Endothelial cell of umbilical vein (primary cell): ENCODE data around the gene NLGN1. TPM values are rescaled to one million over a fixed set of nuclear protein-coding genes. Genes with fewer than 3 reads are reported as not detected.

Source experiments
- BruUV-seq: library from RNA; stranded (reverse); fragments of 400-500 nt; replicated peaks from 2 replicates; lab custom pipeline; 2021; lab: Mats Ljungman, UMichigan
- CTCF ChIA-PET: fragments of 300-600, 350-600 bp; sonication (Branson Sonifier 250); formaldehyde crosslinking; loops from one replicate; lab custom pipeline; 2021; ENCODE audit warnings: antibody characterized with exemption, inconsistent platforms; lab: Charles Lee
- POLR2A ChIA-PET: fragments of 300-600, 350-600 bp; sonication (Branson Sonifier 250); formaldehyde crosslinking; loops from one replicate; lab custom pipeline; 2021; ENCODE audit warnings: antibody characterized with exemption, inconsistent platforms; lab: Charles Lee
- DNase-seq: peaks from one replicate; pipeline ENCODE4 v3.0.0-alpha.2; 2011; ENCODE audit warnings: low read depth, low spot score
- FAIRE-seq: peaks from 2 replicates; lab custom pipeline; 2011; peaks lifted over from hg19 to GRCh38; lab: Jason Lieb, UNC
- H2AFZ ChIP-seq: 2 replicates; pipeline ENCODE4 v1.6.0; 2012; ENCODE audit warnings: low read depth, low read length, control low read depth, inconsistent platforms
- H3K27ac ChIP-seq: 2 replicates; pipeline ENCODE4 v1.5.1; 2011; ENCODE audit warnings: low read depth, mild to moderate bottlenecking, control low read depth, low read length, moderate library complexity; ENCODE audit not compliant: insufficient read depth
- H3K27me3 ChIP-seq, 2 experiments: 2 replicates each; pipeline versions ENCODE4 v1.6.0 to v1.6.1; 2011; ENCODE audit warnings: low read length in 2 of 2, mixed read lengths in 1 of 2; ENCODE audit not compliant: control insufficient read depth in 2 of 2, insufficient read depth in 2 of 2
- H3K36me3 ChIP-seq, 2 experiments: 2 replicates in 1 of 2; 3 replicates in 1 of 2; pipeline ENCODE4 v1.5.1; 2011; ENCODE audit warnings: low read length in 2 of 2, mild to moderate bottlenecking in 1 of 2, moderate library complexity in 1 of 2; ENCODE audit not compliant: control insufficient read depth in 2 of 2, insufficient read depth in 2 of 2; ENCODE audit errors: extremely low read depth in 1 of 2
- H3K4me1 ChIP-seq: 3 replicates; pipeline ENCODE4 v1.5.1; 2011; ENCODE audit warnings: mild to moderate bottlenecking, low read length; ENCODE audit not compliant: control insufficient read depth, insufficient read depth; ENCODE audit errors: extremely low read depth
- H3K4me2 ChIP-seq: 2 replicates; pipeline ENCODE4 v1.6.1; 2011; ENCODE audit warnings: low read length, control low read depth, mixed read lengths; ENCODE audit not compliant: insufficient read depth
- H3K4me3 ChIP-seq, 3 experiments: fragments of 200-600 bp in 1 of 3; sonication (generic), shearing (Covaris generic) in 1 of 3; replicated peaks in 1 of 3; 2 replicates each; pipeline ENCODE4 v1.5.1; 2011 to 2016; ENCODE audit warnings: control low read depth in 3 of 3, low read length in 3 of 3, mild to moderate bottlenecking in 2 of 3, inconsistent platforms in 1 of 3, low read depth in 1 of 3, moderate library complexity in 1 of 3; ENCODE audit not compliant: insufficient read depth in 1 of 3
- H3K79me2 ChIP-seq: 2 replicates; pipeline ENCODE4 v1.6.0; 2012; ENCODE audit warnings: low read length, inconsistent platforms; ENCODE audit not compliant: control insufficient read depth, insufficient read depth
- H3K9ac ChIP-seq: replicated peaks from 2 replicates; pipeline ENCODE3; 2011; ENCODE audit warnings: low read length, control low read depth; ENCODE audit not compliant: insufficient read depth; ENCODE audit errors: extremely low read depth
- H3K9me1 ChIP-seq: replicated peaks from 3 replicates; pipeline ENCODE4 v1.6.0; 2011; ENCODE audit warnings: mild to moderate bottlenecking, low read length; ENCODE audit not compliant: control insufficient read depth, insufficient read depth; ENCODE audit errors: extremely low read depth
- H3K9me3 ChIP-seq: replicated peaks from 2 replicates; pipeline ENCODE4 v1.5.1; 2012; ENCODE audit warnings: low read length, inconsistent platforms; ENCODE audit not compliant: control insufficient read depth, insufficient read depth
- H4K20me1 ChIP-seq: replicated peaks from 2 replicates; pipeline ENCODE3; 2011; ENCODE audit warnings: mild to moderate bottlenecking, low read length; ENCODE audit not compliant: control insufficient read depth, insufficient read depth; ENCODE audit errors: extremely low read depth
- EZH2 ChIP-seq: IDR thresholded peaks from 2 replicates; pipeline ENCODE4 v1.6.1; 2012; ENCODE audit warnings: borderline replicate concordance, low read depth, mild to moderate bottlenecking, moderate library complexity, low read length, inconsistent platforms; ENCODE audit not compliant: severe bottlenecking
- FOS ChIP-seq: IDR thresholded peaks from 2 replicates; pipeline ENCODE4 v1.6.1; 2011; ENCODE audit warnings: mild to moderate bottlenecking, low read length, moderate library complexity, borderline replicate concordance; ENCODE audit not compliant: insufficient read depth
- MYC ChIP-seq: IDR thresholded peaks from one replicate; pipeline ENCODE4 v1.6.1; 2011; ENCODE audit warnings: mild to moderate bottlenecking, low read depth, low read length
- POLR2A ChIP-seq: IDR thresholded peaks from 2 replicates; pipeline ENCODE4 v1.6.1; 2012; ENCODE audit warnings: low read depth, mild to moderate bottlenecking, control low read depth, low read length
- POLR2AphosphoS5 ChIP-seq: IDR thresholded peaks from 2 replicates; pipeline ENCODE4 v1.6.1; 2012; ENCODE audit warnings: low read depth, mild to moderate bottlenecking, control low read depth, low read length, moderate library complexity; ENCODE audit not compliant: insufficient read depth
- dilution Hi-C: fragments of 300-500 bp; cut with MboI; formaldehyde crosslinking; loops from one replicate; pipeline ENCODE4 v1.15.0; 2019; ENCODE audit warnings: low sequenced_read_pairs; ENCODE audit not compliant: extremely low pct_ligation_motif_present
- intact Hi-C: fragments of 100-400 bp; cut with micrococcal nuclease; formaldehyde crosslinking; loops from one replicate; pipeline ENCODE4 v1.10.0; 2022
- polyA plus RNA-seq, 4 experiments: library from polyadenylated mRNA; depleted of rRNA in 3 of 4; stranded (reverse) in 3 of 4; unstranded in 1 of 4; fragments of >200 nt; gene quantifications; 2 replicates each; pipeline versions ENCODE4 v1.2.1 to v1.2.3, GENCODE V29; 2011 to 2012; ENCODE audit warnings: missing spikeins in 1 of 4
- total RNA-seq: library from RNA; stranded (reverse); gene quantifications from 2 replicates; pipeline ENCODE4 v1.2.3, GENCODE V29; 2021
- TF ChIP-seq, protein P1 (sequence below), 2 donors: IDR thresholded peaks; 1 replicate in 1 of 2; 2 replicates in 1 of 2; pipeline ENCODE4 v1.5.1; 2011; ENCODE audit warnings: low read length in 2 of 2, mild to moderate bottlenecking in 2 of 2, moderate library complexity in 2 of 2, control low read depth in 1 of 2, inconsistent platforms in 1 of 2, low read depth in 1 of 2; ENCODE audit not compliant: insufficient read depth in 1 of 2; ENCODE audit errors: extremely low read depth in 1 of 2
- TF ChIP-seq, protein P2 (sequence below): IDR thresholded peaks from 2 replicates; pipeline ENCODE4 v1.6.1; 2011; ENCODE audit not compliant: insufficient read depth, insufficient read length

Gene NLGN1
- total and polyA plus RNA-seq, 2 donors (not counting 3 experiments of a cell fraction or from before 2014, with no cell fraction given): 7.9 to 16.3 TPM

DNA sequence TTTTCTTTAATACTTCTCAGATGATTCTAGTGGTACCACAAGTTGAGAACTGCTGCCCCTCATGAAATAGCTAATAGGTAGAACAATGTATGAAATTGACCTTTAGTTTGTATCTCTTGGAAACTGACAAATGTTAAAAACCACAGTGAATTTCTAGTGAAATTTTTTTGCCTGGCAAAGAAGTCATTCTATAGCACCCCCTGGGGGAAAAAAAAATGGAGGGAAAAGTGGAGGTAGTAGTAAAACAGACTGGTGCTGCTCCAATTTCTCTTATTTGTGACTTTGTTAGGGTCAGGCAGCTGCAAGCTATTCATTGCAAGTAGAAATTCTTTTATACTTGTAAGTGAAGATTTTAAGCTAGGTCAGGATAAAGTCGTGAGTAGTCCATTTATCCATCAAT, 605.0 kb downstream of the NLGN1 start:
- Histone ChIP-seq H3K4me1 (no peaks in the 10 kb centered on the region), H3K27me3 (no peaks in the 10 kb centered on the region), H3K36me3 (no peaks in the 10 kb centered on the region), H4K20me1 (no peaks in the 10 kb centered on the region), H3K79me2 (no peaks in the 10 kb centered on the region), H3K4me3 (no peak overlapping the region), H3K9ac (no peak overlapping the region), H2AFZ (no peak overlapping the region), H3K9me1 (no peaks in the 10 kb centered on the region), H3K27ac (no peak overlapping the region), H3K9me3 (no peaks in the 10 kb centered on the region), H3K4me2 (no peak overlapping the region)
- TF ChIP-seq, protein P1, sequence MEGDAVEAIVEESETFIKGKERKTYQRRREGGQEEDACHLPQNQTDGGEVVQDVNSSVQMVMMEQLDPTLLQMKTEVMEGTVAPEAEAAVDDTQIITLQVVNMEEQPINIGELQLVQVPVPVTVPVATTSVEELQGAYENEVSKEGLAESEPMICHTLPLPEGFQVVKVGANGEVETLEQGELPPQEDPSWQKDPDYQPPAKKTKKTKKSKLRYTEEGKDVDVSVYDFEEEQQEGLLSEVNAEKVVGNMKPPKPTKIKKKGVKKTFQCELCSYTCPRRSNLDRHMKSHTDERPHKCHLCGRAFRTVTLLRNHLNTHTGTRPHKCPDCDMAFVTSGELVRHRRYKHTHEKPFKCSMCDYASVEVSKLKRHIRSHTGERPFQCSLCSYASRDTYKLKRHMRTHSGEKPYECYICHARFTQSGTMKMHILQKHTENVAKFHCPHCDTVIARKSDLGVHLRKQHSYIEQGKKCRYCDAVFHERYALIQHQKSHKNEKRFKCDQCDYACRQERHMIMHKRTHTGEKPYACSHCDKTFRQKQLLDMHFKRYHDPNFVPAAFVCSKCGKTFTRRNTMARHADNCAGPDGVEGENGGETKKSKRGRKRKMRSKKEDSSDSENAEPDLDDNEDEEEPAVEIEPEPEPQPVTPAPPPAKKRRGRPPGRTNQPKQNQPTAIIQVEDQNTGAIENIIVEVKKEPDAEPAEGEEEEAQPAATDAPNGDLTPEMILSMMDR (IDR thresholded peaks at IDR 0.05; ENCODE audit: extremely low read depth in 1 of 2, insufficient read depth in 1 of 2, low read depth in 1 of 2, low read length in 2 of 2): peak; percentile 11 to 29
- TF ChIP-seq FOS: no peak
- ChIA-PET POLR2A (no interaction called here), CTCF (interaction anchor here (0.9 to 1.9 kb wide), 7 partner anchors 9 to 419 kb away, joined by 3 to 10 read pairs (median 5); no protein-coding TSS in a partner anchor)
- dilution Hi-C loops (no loop called here), intact Hi-C loops (loop anchor here (1.0 to 2.0 kb wide), 3 partner anchors 270 to 591 kb away; no protein-coding TSS in a partner anchor)
- BruUV-seq: no TSS peak
- DNase-seq (peak; percentile 26), FAIRE-seq (no peak)

DNA sequence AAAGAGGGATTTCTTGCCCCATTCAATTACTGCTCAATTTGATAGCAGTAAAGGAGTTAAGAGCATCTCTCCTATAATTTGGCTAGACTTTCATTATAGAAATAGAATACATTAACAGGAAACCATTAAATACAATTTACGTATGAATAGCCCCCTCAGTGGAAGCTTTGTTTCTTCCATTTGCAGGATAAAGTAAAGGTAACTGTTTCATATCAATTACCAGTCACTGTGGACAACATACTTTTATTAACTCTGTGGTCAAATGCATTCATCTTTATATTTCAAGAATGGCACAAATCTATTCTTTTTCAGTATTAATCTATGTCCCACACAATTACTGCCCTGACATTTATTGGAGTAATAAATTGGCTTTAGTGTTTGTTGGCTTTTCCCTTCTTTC, 613.4 kb downstream of the NLGN1 start:
- Histone ChIP-seq H2AFZ (no peak overlapping the region), H3K4me2 (no peak overlapping the region), H3K4me1 (no peaks in the 10 kb centered on the region), H4K20me1 (no peaks in the 10 kb centered on the region), H3K27ac (no peak overlapping the region), H3K9ac (no peak overlapping the region), H3K4me3 (no peak overlapping the region), H3K9me1 (no peaks in the 10 kb centered on the region), H3K27me3 (no peaks in the 10 kb centered on the region), H3K79me2 (no peaks in the 10 kb centered on the region), H3K36me3 (no peaks in the 10 kb centered on the region), H3K9me3 (no peaks in the 10 kb centered on the region)
- ChIA-PET CTCF (interaction anchor here (0.6 kb wide), 1 partner anchor 44 kb away, joined by 3 read pairs; no protein-coding TSS in a partner anchor), POLR2A (no interaction called here)
- no peak for FAIRE-seq
- BruUV-seq: no TSS peak
- DNase-seq: no peak
- dilution Hi-C loops (no loop called here), intact Hi-C loops (no loop called here)
- TF ChIP-seq POLR2A: no peak
- TF ChIP-seq, protein P2, sequence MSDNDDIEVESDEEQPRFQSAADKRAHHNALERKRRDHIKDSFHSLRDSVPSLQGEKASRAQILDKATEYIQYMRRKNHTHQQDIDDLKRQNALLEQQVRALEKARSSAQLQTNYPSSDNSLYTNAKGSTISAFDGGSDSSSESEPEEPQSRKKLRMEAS: no peak
- no peak for TF ChIP-seq EZH2
- TF ChIP-seq MYC: no peak
- TF ChIP-seq FOS: no peak
- TF ChIP-seq, protein P1 (IDR thresholded peaks at IDR 0.05; ENCODE audit: extremely low read depth in 1 of 2, insufficient read depth in 1 of 2, low read depth in 1 of 2, low read length in 2 of 2): no peak
- TF ChIP-seq POLR2AphosphoS5: no peak
